Left lung (tissue), 10 donors: ENCODE results near the gene CALN1. TPM values are rescaled to one million over a fixed set of nuclear protein-coding genes. Genes with fewer than 3 reads are reported as not detected.

Source experiments
- ATAC-seq: fragments of 200-7000 bp; cut with Tn5 transposase; one replicate; pipeline ENCODE4 v1.9.1; 2020; ENCODE audit warnings: moderate library complexity
- DNase-seq, 4 donors: peaks; one replicate each; pipeline ENCODE4 v3.0.0-alpha.2; 2013 to 2020
- H3K27ac ChIP-seq, 2 donors: fragments of 200-600 bp; sonication (generic) in 1 of 2; one replicate each; pipeline versions ENCODE4 v1.5.0 to v1.8.0; 2020 to 2021
- H3K27me3 ChIP-seq, 2 donors: fragments of 200-600 bp; sonication (generic) in 1 of 2; one replicate each; pipeline versions ENCODE4 v1.5.0 to v1.8.0; 2020 to 2021
- H3K36me3 ChIP-seq, 2 donors: fragments of 200-600 bp; sonication (generic) in 1 of 2; one replicate each; pipeline versions ENCODE4 v1.5.0 to v1.8.0; 2020 to 2021
- H3K4me1 ChIP-seq, 2 donors: fragments of 200-600 bp; one replicate each; pipeline ENCODE4 v1.8.0; 2021
- H3K4me3 ChIP-seq, 2 donors: fragments of 200-600 bp; sonication (generic) in 1 of 2; one replicate each; pipeline versions ENCODE4 v1.5.0 to v1.8.0; 2020 to 2021; ENCODE audit warnings: mild to moderate bottlenecking in 1 of 2
- H3K9me3 ChIP-seq, 2 donors: fragments of 200-600 bp; sonication (generic) in 1 of 2; one replicate each; pipeline versions ENCODE4 v1.5.0 to v1.8.0; 2020 to 2021
- CTCF ChIP-seq, 2 donors: fragments of 200-600 bp; sonication (generic) in 1 of 2; IDR thresholded peaks; one replicate each; pipeline versions ENCODE4 v1.5.0 to v1.8.0; 2021; ENCODE audit warnings: antibody characterized with exemption in 2 of 2
- intact Hi-C, 2 donors: fragments of 100-400 bp; cut with DNase I; formaldehyde crosslinking; loops; one replicate each; pipeline versions ENCODE4 v1.11.2 to v1.14.2; 2022
- polyA plus RNA-seq, 6 donors: library from polyadenylated mRNA; unstranded; fragments of 120-200 nt; gene quantifications; one replicate each; pipeline ENCODE4 v1.2.1, GENCODE V29; 2013; ENCODE audit not compliant: insufficient read length in 6 of 6
- total RNA-seq, 2 donors: library from RNA; stranded (reverse); fragmentation: NEBNext Ultra II Directional; extraction: Animal tissue kit (Norgen Biotek cat#: 25700); gene quantifications; one replicate each; pipeline ENCODE4 v1.2.1, GENCODE V29; 2021
- donor health status: DM: no; HTN: yes; CAD: no.
- donor health status: DM: no; HTN: no; CAD: no.

CALN1 gene
- total and polyA plus RNA-seq, 8 donors: 0.10 to 0.52 (median 0.26) TPM; not detected in 2

- H3K4me3 ChIP-seq: no peak overlapping the region
- no peaks in the 10 kb centered on the region for H3K36me3 ChIP-seq
- no peak for ATAC-seq
- no peak overlapping the region for H3K27ac ChIP-seq
- no peak for TF ChIP-seq CTCF (IDR thresholded peaks at IDR 0.05)
- no peaks in the 10 kb centered on the region for H3K27me3 ChIP-seq
- intact Hi-C loops: no loop called here
- H3K9me3 ChIP-seq: peaks cover 0 to 2% of the 10 kb centered on the region in 2 donors
- H3K4me1 ChIP-seq: no peaks in the 10 kb centered on the region
- DNase-seq: no peak
These were observed 90.5 kb downstream of the CALN1 start for GRCh38 chr7:72321637-72322036.

- no peak overlapping the region for H3K27ac ChIP-seq
- no peak overlapping the region for H3K4me3 ChIP-seq
- DNase-seq (no peak), ATAC-seq (no peak)
- peaks cover 0 to 2% of the 10 kb centered on the region in 2 donors for H3K9me3 ChIP-seq
- H3K27me3 ChIP-seq: no peaks in the 10 kb centered on the region
- intact Hi-C loops: no loop called here
- H3K4me1 ChIP-seq: no peaks in the 10 kb centered on the region
- H3K36me3 ChIP-seq: no peaks in the 10 kb centered on the region
- TF ChIP-seq CTCF (IDR thresholded peaks at IDR 0.05): no peak
These were observed 91.1 kb downstream of the CALN1 start for GRCh38 chr7:72321081-72321480.

- DNase-seq (no peak), ATAC-seq (no peak)
- no peak for TF ChIP-seq CTCF (IDR thresholded peaks at IDR 0.05)
- intact Hi-C loops: no loop called here
- Histone ChIP-seq H3K4me3 (no peak overlapping the region), H3K9me3 (peaks cover 0 to 2% of the 10 kb centered on the region in 2 donors), H3K27me3 (no peaks in the 10 kb centered on the region), H3K36me3 (no peaks in the 10 kb centered on the region), H3K4me1 (no peaks in the 10 kb centered on the region), H3K27ac (no peak overlapping the region)
These were observed 94.8 kb downstream of the CALN1 start for GRCh38 chr7:72317341-72317740.

- Histone ChIP-seq H3K9me3 (peaks cover 0 to 2% of the 10 kb centered on the region in 2 donors), H3K4me1 (no peaks in the 10 kb centered on the region), H3K27ac (no peak overlapping the region), H3K27me3 (no peaks in the 10 kb centered on the region), H3K36me3 (no peaks in the 10 kb centered on the region), H3K4me3 (no peak overlapping the region)
- ATAC-seq: no peak
- no peak for TF ChIP-seq CTCF (IDR thresholded peaks at IDR 0.05)
- intact Hi-C loops: no loop called here
- no peak for DNase-seq
These were observed 96.0 kb downstream of the CALN1 start for GRCh38 chr7:72316148-72316547.

- no peak overlapping the region for H3K27ac ChIP-seq
- intact Hi-C loops: no loop called here
- DNase-seq: no peak
- no peak for ATAC-seq
- no peaks in the 10 kb centered on the region for H3K36me3 ChIP-seq
- H3K4me3 ChIP-seq: no peak overlapping the region
- H3K27me3 ChIP-seq: no peaks in the 10 kb centered on the region
- H3K4me1 ChIP-seq: no peaks in the 10 kb centered on the region
- no peaks in the 10 kb centered on the region for H3K9me3 ChIP-seq
- TF ChIP-seq CTCF (IDR thresholded peaks at IDR 0.05): no peak
These were observed 98.2 kb downstream of the CALN1 start for GRCh38 chr7:72313906-72314305.
